Osteocyte (in vitro differentiated cells): ENCODE results near the gene BRMS1L. TPM values are rescaled to one million over a fixed set of nuclear protein-coding genes. Genes with fewer than 3 reads are reported as not detected.
"Not testable (repeated sequence)": the region's sequence is repeated elsewhere in the genome, so short reads cannot be mapped to it uniquely, and the experiment has no call there.

Source experiments
- DNase-seq: peaks from one replicate; pipeline ENCODE4 v3.0.0; 2021; ENCODE audit warnings: mixed read lengths; ENCODE audit not compliant: unreplicated experiment; ENCODE audit errors: extremely low spot score
- H3K27ac Mint-ChIP-seq: one replicate; pipeline ENCODE4 v1.8.0; 2021; ENCODE audit warnings: mild to moderate bottlenecking, mixed read lengths; ENCODE audit not compliant: unreplicated experiment
- H3K27me3 Mint-ChIP-seq: one replicate; pipeline ENCODE4 v1.8.0; 2021; ENCODE audit warnings: mixed read lengths; ENCODE audit not compliant: unreplicated experiment
- H3K36me3 Mint-ChIP-seq: one replicate; pipeline ENCODE4 v1.8.0; 2021; ENCODE audit warnings: mixed read lengths; ENCODE audit not compliant: unreplicated experiment
- H3K4me1 Mint-ChIP-seq: one replicate; pipeline ENCODE4 v1.8.0; 2021; ENCODE audit warnings: mixed read lengths; ENCODE audit not compliant: unreplicated experiment
- H3K4me3 Mint-ChIP-seq: one replicate; pipeline ENCODE4 v1.8.0; 2021; ENCODE audit warnings: mild to moderate bottlenecking, moderate library complexity, mixed read lengths; ENCODE audit not compliant: unreplicated experiment
- H3K9me3 Mint-ChIP-seq: one replicate; pipeline ENCODE4 v1.8.0; 2021; ENCODE audit warnings: mixed read lengths; ENCODE audit not compliant: unreplicated experiment
- total RNA-seq: library from RNA; stranded (reverse); gene quantifications from 2 replicates; pipeline ENCODE4 v1.2.1, GENCODE V29; 2021
- TF ChIP-seq, protein P1 (sequence below): fragments of 200-600 bp; sonication (generic); IDR thresholded peaks from 2 replicates; pipeline ENCODE4 v1.5.0; 2021; ENCODE audit warnings: antibody characterized with exemption, mild to moderate bottlenecking, moderate library complexity

BRMS1L gene
- total RNA-seq, 1 donor from 2014 or later = 13.5 TPM

GRCh38 chr14:35821564-35822411, 4.3 kb upstream of the BRMS1L start:
- peaks cover 23% of the 10 kb centered on the region for H3K27me3 Mint-ChIP-seq
- no peak overlapping the region for H3K27ac Mint-ChIP-seq
- no peaks in the 10 kb centered on the region for H3K36me3 Mint-ChIP-seq
- no peaks in the 10 kb centered on the region for H3K9me3 Mint-ChIP-seq
- H3K4me1 Mint-ChIP-seq = peaks cover 3% of the 10 kb centered on the region
- TF ChIP-seq, protein P1, sequence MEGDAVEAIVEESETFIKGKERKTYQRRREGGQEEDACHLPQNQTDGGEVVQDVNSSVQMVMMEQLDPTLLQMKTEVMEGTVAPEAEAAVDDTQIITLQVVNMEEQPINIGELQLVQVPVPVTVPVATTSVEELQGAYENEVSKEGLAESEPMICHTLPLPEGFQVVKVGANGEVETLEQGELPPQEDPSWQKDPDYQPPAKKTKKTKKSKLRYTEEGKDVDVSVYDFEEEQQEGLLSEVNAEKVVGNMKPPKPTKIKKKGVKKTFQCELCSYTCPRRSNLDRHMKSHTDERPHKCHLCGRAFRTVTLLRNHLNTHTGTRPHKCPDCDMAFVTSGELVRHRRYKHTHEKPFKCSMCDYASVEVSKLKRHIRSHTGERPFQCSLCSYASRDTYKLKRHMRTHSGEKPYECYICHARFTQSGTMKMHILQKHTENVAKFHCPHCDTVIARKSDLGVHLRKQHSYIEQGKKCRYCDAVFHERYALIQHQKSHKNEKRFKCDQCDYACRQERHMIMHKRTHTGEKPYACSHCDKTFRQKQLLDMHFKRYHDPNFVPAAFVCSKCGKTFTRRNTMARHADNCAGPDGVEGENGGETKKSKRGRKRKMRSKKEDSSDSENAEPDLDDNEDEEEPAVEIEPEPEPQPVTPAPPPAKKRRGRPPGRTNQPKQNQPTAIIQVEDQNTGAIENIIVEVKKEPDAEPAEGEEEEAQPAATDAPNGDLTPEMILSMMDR = peak; percentile 32
- no peak overlapping the region for H3K4me3 Mint-ChIP-seq
- DNase-seq = no peak

DNA sequence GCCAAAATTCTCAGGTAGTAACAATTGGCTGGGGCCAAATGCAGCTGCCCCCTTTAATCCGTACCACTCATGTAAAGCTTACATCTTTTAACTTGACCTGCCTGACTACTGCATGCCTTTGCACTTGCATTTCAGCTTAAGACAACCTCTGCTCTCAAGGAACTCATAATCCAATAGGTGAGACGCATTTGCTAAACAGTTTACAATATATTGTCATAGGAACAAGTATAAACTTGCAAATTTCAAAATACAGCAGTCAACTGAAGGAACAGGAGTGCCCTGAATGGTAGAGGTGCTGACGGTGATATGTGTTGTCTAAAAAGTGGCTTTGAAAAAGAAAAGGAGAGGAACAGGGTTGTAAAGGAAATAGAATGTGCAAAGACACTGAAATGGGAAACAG, 3.6 kb upstream of the BRMS1L start:
- no peak overlapping the region for H3K4me3 Mint-ChIP-seq
- TF ChIP-seq, protein P1 = no peak

DNA sequence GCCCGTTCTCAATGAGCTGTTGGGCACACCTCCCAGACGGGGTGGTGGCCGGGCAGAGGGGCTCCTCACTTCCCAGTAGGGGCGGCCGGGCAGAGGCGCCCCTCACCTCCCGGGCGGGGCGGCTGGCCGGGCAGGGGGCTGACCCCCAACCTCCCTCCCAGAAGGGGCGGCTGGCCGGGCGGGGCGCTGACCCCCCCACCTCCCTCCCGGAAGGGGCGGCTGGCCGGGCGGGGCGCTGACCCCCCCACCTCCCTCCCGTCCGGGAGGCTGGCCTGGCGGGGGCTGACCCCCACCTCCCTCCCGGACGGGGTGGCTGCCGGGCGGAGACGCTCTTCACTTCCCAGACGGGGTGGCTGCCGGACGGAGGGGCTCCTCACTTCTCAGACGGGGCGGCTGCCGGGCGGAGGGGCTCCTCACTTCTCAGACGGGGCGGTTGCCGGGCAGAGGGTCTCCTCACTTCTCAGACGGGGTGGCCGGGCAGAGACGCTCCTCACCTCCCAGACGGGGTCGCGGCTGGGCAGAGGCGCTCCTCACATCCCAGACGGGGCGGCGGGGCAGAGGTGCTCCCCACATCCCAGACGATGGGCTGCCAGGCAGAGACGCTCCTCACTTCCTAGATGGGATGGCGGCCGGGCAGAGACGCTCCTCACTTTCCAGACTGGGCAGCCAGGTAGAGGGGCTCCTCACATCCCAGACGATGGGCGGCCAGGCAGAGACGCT, 1.5 kb upstream of the BRMS1L start:
- not testable (repeated sequence) for H3K4me3 Mint-ChIP-seq, H3K36me3 Mint-ChIP-seq, H3K27ac Mint-ChIP-seq, H3K9me3 Mint-ChIP-seq, DNase-seq
- H3K27me3 Mint-ChIP-seq = peaks cover 23% of the 10 kb centered on the region
- H3K4me1 Mint-ChIP-seq = peaks cover 25% of the 10 kb centered on the region

More for the DNA sequence above, 3.6 kb upstream of the BRMS1L start:
- no peaks in the 10 kb centered on the region for H3K36me3 Mint-ChIP-seq
- H3K27me3 Mint-ChIP-seq = peaks cover 23% of the 10 kb centered on the region
- H3K9me3 Mint-ChIP-seq = no peaks in the 10 kb centered on the region
- no peak for DNase-seq
- no peak overlapping the region for H3K27ac Mint-ChIP-seq
- H3K4me1 Mint-ChIP-seq = peaks cover 10% of the 10 kb centered on the region

DNA sequence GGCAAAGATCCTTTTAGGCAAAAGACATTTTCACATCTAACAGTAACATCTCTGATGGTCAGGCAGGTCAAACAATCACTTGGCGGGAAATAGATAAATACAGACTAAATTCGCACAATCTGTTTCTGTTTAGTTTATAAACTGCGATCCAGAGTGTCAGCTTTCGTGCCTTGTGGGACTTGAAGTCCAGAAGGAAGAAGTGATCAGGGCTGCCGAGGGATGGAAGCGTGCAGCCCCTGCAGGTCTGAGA, 245 bp upstream of the BRMS1L start:
- Mint-ChIP-seq H3K27ac (peak overlapping the region; percentile 98), H3K27me3 (peaks cover 17% of the 10 kb centered on the region), H3K36me3 (peaks cover 3% of the 10 kb centered on the region), H3K4me3 (peak overlapping the region; percentile 91), H3K4me1 (peaks cover 28% of the 10 kb centered on the region), H3K9me3 (no peaks in the 10 kb centered on the region)
- DNase-seq = no peak
- TF ChIP-seq, protein P1 = no peak

DNA sequence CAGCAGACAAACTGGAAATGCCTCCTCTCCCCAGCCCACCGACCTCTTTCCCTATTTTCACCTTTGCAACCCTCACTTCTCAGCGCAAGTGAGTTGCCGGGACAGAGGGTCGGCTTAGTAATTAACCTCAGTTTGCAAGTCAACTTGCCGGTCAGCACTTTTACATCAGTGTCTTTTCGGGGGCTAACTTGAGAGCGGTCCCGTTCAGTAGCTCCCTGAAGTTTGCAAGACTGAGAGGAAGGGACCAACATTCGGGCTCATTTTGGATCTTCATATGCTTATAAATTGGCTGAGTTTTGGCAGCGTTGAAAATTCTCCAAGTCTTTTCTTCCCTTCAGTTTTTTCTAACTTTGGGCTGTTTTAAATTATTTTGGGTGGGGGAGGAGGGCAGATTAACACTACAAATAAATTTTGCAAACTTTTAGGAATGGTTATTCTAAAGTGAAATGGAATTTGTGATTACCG, 846 bp downstream of the BRMS1L start:
- TF ChIP-seq, protein P1 = no peak
- Mint-ChIP-seq H3K27ac (peak overlapping the region; percentile 83), H3K9me3 (no peaks in the 10 kb centered on the region), H3K27me3 (peaks cover 9% of the 10 kb centered on the region), H3K4me3 (peak overlapping the region; percentile 91), H3K4me1 (peaks cover 28% of the 10 kb centered on the region), H3K36me3 (peaks cover 10% of the 10 kb centered on the region)
- no peak for DNase-seq
